Rectal smooth muscle tissue (tissue), 1 donor: ENCODE measurements around the gene BRD9.

ENCODE experiments used
- H3K27ac ChIP-seq: one replicate; pipeline ENCODE4 v1.7.0; 2013; ENCODE audit warnings: low read depth, low read length, inconsistent platforms
- H3K27me3 ChIP-seq: one replicate; pipeline ENCODE4 v1.7.0; 2013; ENCODE audit warnings: low read length; ENCODE audit not compliant: control insufficient read depth, insufficient read depth
- H3K36me3 ChIP-seq: one replicate; pipeline ENCODE4 v1.7.0; 2013; ENCODE audit warnings: low read length; ENCODE audit not compliant: control insufficient read depth, insufficient read depth
- H3K4me1 ChIP-seq: one replicate; pipeline ENCODE4 v1.7.0; 2013; ENCODE audit warnings: low read length; ENCODE audit not compliant: control insufficient read depth, insufficient read depth
- H3K4me3 ChIP-seq: one replicate; pipeline ENCODE4 v1.7.0; 2013; ENCODE audit warnings: low read length
- H3K9ac ChIP-seq: one replicate; pipeline ENCODE4 v1.7.0; 2013; ENCODE audit warnings: low read length

The BRD9 gene

GRCh38 chr5:863244-863805 is 29.3 kb downstream of the BRD9 start:
- no peak overlapping the region for H3K27ac ChIP-seq
- no peaks in the 10 kb centered on the region for H3K4me1 ChIP-seq
- no peak overlapping the region for H3K9ac ChIP-seq
- no peak overlapping the region for H3K4me3 ChIP-seq
- H3K27me3 ChIP-seq, result no peaks in the 10 kb centered on the region
- peaks cover 29% of the 10 kb centered on the region for H3K36me3 ChIP-seq

DNA sequence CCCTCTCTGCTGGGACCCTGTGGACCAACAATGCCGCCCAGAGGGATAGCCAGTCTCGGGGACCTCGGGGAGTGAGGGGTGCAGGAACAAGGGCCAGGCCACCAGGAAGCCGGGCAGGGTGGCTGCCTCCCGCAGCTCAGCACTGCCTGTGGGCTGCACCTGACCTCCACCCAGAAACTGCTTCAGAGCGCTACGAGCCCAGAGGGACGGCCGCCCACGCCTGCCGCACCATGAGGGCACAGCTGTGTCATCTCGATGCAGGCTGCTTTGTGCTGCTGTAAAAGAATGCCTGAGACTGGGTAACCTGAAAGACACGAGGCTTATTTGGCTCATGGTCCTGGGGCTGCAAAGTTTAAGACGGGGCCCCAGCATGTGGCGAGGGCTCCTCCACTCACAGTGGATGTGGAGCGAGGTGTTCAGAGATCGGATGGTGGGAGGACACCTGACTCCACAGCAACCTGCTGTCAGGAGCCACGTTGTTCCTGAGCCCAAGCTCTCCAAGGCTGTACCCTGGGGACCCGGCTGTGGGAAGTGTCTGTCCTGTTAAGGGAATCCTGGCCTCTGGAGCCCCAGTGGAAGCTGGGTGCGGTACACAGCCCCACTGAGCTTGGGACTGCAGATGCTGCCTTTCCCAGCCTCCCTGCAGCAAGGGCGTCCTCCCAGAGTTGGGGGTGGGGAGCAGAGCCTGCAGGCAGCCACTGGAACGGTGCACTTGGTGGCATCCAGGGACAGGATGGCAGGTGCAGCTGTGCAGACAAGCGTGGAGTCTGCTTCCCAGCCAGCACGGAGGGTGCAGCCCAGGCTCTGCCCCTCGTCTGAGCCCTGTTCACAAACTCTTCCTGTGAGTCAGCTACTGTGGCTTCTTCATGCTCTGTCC is 30.0 kb downstream of the BRD9 start:
- Histone ChIP-seq H3K4me1 (no peaks in the 10 kb centered on the region), H3K27ac (no peak overlapping the region), H3K9ac (no peak overlapping the region), H3K4me3 (no peak overlapping the region), H3K36me3 (peaks cover 23% of the 10 kb centered on the region), H3K27me3 (no peaks in the 10 kb centered on the region)

- peaks cover 17% of the 10 kb centered on the region for H3K36me3 ChIP-seq
- no peaks in the 10 kb centered on the region for H3K27me3 ChIP-seq
- no peak overlapping the region for H3K4me3 ChIP-seq
- H3K27ac ChIP-seq, result no peak overlapping the region
- no peaks in the 10 kb centered on the region for H3K4me1 ChIP-seq
- H3K9ac ChIP-seq, result no peak overlapping the region
Measured at GRCh38 chr5:861442-862366, 30.9 kb downstream of the BRD9 start.

- Histone ChIP-seq H3K4me3 (no peak overlapping the region), H3K27ac (no peak overlapping the region), H3K36me3 (peaks cover 17% of the 10 kb centered on the region), H3K9ac (no peak overlapping the region), H3K4me1 (no peaks in the 10 kb centered on the region), H3K27me3 (no peaks in the 10 kb centered on the region)
Measured at GRCh38 chr5:860506-861150, 32.0 kb downstream of the BRD9 start.

GRCh38 chr5:859798-860296 is 32.8 kb downstream of the BRD9 start:
- Histone ChIP-seq H3K27ac (no peak overlapping the region), H3K27me3 (no peaks in the 10 kb centered on the region), H3K9ac (no peak overlapping the region), H3K36me3 (peaks cover 15% of the 10 kb centered on the region), H3K4me1 (no peaks in the 10 kb centered on the region), H3K4me3 (no peak overlapping the region)

DNA sequence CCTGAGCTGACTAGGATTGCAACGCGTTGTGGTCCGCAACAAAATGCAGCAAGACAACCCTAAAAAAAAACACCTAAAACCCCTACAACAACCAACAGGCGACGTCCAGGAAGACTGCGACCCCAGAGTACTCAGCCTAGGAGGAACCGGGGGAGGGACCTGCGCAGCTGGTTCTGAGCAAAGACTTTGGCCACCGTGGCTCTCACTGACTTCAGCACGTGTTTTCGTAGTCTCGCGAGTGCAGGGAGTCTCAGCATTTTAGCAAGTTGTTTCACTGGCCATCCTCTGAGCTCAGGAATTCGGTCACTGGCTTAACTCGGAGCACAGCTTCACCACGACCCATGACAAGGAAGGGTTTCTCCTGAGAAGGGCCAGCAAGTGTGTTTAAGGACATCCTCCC is 33.2 kb downstream of the BRD9 start:
- Histone ChIP-seq H3K9ac (no peak overlapping the region), H3K4me3 (no peak overlapping the region), H3K4me1 (no peaks in the 10 kb centered on the region), H3K27me3 (no peaks in the 10 kb centered on the region), H3K27ac (no peak overlapping the region), H3K36me3 (peaks cover 12% of the 10 kb centered on the region)

- no peaks in the 10 kb centered on the region for H3K27me3 ChIP-seq
- H3K9ac ChIP-seq, result no peak overlapping the region
- H3K36me3 ChIP-seq, result peaks cover 7% of the 10 kb centered on the region
- H3K4me3 ChIP-seq, result no peak overlapping the region
- H3K27ac ChIP-seq, result no peak overlapping the region
- H3K4me1 ChIP-seq, result no peaks in the 10 kb centered on the region
Measured at GRCh38 chr5:858726-859125, 33.9 kb downstream of the BRD9 start.

DNA sequence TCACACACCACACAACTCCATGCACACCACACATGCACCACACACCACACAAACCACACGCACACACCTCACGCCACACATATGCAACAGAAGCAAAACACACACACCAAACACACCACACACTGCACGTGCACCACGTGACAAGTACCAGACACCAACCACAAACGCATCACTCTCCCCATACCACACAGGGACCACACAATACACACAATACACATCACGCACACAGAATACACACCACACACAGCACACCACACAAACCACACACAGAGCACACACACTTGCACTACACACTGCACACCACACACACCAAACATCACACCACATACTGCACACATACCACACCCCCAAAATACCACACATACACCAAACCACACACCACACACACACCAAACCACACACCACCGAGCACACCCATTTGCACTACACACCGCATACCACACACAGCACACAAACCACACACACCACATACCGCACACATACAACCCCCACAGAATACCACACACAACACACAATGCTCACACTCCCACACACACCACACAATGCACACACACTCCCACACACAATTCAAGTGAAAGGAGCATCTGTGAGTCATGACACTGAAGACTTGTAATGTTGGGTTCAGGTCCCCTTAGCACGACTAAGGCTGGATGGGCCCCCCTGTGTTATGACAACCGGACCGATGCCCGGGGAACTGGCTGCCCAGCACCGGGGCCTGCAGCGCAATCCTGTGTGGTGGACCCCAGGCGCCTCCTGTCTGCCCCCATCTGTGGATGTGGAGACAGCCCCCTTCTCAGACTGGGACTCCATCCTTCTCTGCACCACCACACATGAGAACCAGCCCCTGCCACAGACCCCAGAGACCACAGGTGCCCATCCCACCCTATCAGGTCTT is 35.8 kb downstream of the BRD9 start:
- no peaks in the 10 kb centered on the region for H3K27me3 ChIP-seq
- H3K4me3 ChIP-seq, result no peak overlapping the region
- H3K4me1 ChIP-seq, result no peaks in the 10 kb centered on the region
- no peak overlapping the region for H3K9ac ChIP-seq
- H3K36me3 ChIP-seq, result no peaks in the 10 kb centered on the region
- H3K27ac ChIP-seq, result no peak overlapping the region

- H3K4me1 ChIP-seq, result no peaks in the 10 kb centered on the region
- H3K4me3 ChIP-seq, result no peak overlapping the region
- H3K27me3 ChIP-seq, result peaks cover 1% of the 10 kb centered on the region
- no peak overlapping the region for H3K27ac ChIP-seq
- no peak overlapping the region for H3K9ac ChIP-seq
- no peaks in the 10 kb centered on the region for H3K36me3 ChIP-seq
Measured at GRCh38 chr5:855771-856530, 36.6 kb downstream of the BRD9 start.

DNA sequence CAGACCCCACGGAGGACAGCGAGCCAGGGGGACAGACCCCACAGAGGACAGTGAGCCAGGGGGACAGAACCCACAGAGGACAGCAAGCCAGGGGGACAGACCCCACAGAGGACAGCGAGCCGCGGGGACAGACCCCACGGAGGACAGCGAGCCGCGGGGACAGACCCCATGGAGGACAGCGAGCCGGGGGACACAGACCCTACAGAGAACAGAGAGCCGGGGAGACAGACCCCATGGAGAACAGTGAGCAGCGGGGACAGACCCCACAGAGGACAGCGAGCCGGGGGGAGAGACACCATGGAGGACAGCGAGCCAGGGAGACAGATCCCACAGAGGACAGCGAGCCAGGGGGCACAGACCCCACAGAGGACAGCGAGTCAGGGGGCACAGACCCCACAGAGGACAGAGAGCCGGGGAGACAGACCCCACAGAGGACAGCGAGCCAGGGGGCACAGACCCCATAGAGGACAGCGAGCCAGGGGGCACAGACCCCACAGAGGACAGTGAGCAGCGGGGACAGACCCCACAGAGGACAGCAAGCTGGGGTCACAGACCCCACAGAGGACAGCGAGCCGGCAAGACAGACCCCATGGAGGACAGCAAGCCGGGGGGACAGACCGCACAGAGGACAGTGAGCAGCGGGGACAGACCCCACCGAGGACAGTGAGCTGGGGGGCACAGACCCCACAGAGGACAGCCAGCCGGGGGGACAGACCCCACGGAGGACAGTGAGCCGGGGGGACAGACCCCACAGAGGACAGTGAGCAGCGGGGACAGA is 37.4 kb downstream of the BRD9 start:
- Histone ChIP-seq H3K9ac (no peak overlapping the region), H3K27ac (no peak overlapping the region), H3K27me3 (peaks cover 3% of the 10 kb centered on the region), H3K4me3 (no peak overlapping the region), H3K36me3 (no peaks in the 10 kb centered on the region), H3K4me1 (no peaks in the 10 kb centered on the region)
